HG03064 (cell line): ENCODE measurements around the gene PRPF19.

Source experiments
- ATAC-seq: cut with Tn5 transposase; IDR thresholded peaks from one replicate; pipeline ENCODE4 v1.9.1; 2021; ENCODE audit warnings: low read depth; ENCODE audit not compliant: unreplicated experiment

The PRPF19 gene

DNA sequence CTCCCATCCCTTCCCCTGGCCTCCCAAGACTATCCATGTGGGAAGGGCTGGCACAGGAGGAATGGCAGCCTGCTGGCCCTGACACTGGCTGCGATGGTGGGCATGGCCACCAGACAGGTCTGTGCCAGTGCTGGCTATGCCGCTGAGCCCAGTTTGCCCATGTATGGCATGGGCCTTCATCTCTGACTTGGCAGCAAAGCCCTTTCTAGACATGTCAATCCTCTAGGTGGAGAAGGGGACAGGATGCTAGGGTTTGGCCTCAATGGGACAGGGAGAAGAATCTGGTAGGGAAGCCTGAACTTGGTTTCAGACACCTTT lies 30.3 kb downstream of the PRPF19 start:
- ATAC-seq = no peak

DNA sequence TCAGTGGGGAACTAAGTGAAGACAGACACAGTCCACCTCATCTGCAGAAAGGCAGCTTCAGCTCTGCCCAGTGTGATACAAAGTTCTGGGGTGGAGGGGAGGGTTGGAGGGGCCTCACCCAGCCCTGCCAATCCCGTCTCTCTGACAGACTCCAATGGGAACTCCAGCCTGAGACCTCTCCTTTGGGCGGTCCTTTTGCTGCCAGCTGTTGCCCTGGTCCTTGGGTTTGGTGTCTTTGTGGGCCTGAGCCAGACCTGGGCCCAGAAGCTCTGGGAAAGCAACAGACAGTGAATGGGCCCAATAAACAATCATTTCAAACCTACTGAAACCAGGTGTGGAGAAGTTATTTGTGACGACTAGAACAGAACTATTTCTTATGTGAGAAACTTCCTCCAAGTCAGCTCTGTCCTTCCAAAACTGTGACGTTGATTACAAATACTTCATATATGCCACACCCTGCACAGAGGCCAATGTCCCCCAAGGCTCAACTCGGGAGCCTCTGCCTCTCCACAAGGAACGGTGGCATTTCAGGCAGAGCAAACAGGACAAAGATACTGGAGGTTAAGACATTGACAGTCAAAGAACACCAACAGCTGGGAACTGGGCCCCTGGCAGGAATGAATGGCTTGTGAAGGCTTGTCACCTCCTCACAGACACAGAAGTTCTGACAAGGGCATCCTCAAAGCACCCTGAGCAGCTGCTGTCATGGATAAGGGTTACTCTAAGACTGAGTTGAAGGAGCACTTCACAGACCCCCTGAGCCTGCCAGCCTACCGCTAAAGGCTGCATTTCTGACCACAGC lies 30.8 kb downstream of the PRPF19 start:
- ATAC-seq = no peak

- no peak for ATAC-seq
Measured at GRCh38 chr11:60874421-60875365, 31.7 kb downstream of the PRPF19 start.

DNA sequence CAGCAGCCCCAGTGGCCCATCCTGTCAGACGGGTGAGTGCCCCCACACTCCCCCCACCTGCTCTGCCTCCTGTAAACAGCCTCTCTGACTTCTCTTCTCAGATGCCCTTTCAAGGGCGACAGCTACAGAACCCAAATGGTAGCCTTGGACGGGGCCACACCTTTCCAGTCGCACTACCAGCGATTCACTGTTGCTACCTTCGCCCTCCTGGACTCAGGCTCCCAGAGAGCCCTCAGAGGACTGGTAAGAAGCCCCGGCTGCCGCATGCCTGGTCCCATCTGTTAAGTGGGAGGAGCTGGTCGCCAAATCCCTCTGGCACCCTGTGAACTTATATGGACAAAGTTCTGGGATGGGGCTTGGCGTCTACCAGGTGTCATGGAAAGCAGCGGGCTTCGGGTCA lies 32.9 kb downstream of the PRPF19 start:
- no peak for ATAC-seq

DNA sequence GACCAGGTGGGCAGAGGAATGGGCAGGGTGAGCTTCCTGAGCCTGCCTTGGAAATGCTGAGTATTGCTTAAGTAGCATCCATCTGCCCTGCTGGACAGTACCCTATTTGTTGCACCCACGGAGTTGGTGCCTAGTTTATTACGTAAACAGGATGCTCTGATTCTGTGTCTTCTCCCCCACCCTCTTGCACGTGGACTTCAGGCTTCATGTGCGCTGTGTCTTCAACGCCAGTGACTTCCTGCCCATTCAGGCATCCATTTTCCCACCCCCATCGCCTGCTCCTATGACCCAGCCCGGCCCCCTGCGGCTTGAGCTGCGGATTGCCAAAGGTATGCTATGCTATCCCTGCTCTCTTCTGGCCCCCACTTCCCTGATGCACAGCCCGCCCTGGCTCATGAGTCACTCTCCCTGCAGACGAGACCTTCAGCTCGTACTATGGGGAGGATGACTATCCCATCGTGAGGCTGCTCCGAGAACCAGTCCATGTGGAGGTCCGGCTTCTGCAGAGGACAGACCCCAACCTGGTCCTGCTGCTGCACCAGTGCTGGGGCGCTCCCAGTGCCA lies 33.3 kb downstream of the PRPF19 start:
- ATAC-seq = no peak

DNA sequence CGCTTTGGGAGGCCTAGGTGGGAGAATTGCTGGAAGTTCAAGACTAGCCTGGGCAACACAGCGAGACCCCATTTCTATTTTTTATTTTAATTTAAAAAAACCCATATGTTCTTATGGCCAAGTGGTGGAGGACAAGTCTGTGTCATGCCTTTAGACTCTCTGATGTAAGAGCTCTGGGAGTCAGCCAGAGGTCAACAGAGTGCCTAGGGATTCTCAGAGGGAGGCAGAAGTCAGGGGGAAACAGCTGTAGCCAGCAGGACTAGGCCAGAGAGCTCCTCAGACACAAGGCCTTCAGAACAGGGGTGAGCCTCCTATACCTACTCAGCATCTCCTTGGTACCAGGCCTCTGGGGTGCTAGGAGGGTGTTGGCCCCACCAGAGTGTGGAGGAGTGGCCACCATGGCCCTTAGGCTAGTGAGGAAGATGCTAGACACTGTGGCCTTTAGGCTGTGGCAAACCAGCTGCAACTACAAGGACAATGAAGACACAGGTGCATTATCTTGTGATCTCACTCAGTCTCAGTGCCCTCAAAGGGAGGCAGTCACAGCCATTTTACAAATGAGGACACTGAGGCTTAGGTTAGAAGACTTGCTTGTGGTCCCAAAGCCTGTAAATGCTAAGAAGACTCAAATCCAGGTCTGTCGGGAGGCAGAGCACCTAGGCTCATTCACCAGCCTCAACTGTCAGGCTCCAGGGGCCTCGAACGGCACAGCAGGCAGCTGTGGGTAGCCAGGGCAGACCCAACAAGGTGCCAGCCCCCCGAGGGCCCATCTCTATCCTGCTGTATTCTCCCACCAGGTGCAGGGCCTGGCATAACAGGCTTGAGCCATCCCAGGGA lies 34.0 kb downstream of the PRPF19 start:
- no peak for ATAC-seq

GRCh38 chr11:60871378-60872061 lies 34.9 kb downstream of the PRPF19 start:
- ATAC-seq = no peak

GRCh38 chr11:60870733-60871377 lies 35.5 kb downstream of the PRPF19 start:
- ATAC-seq = no peak

GRCh38 chr11:60870276-60870675 lies 36.1 kb downstream of the PRPF19 start:
- ATAC-seq = no peak

- no peak for ATAC-seq
Measured at GRCh38 chr11:60869451-60869825, 36.9 kb downstream of the PRPF19 start.

DNA sequence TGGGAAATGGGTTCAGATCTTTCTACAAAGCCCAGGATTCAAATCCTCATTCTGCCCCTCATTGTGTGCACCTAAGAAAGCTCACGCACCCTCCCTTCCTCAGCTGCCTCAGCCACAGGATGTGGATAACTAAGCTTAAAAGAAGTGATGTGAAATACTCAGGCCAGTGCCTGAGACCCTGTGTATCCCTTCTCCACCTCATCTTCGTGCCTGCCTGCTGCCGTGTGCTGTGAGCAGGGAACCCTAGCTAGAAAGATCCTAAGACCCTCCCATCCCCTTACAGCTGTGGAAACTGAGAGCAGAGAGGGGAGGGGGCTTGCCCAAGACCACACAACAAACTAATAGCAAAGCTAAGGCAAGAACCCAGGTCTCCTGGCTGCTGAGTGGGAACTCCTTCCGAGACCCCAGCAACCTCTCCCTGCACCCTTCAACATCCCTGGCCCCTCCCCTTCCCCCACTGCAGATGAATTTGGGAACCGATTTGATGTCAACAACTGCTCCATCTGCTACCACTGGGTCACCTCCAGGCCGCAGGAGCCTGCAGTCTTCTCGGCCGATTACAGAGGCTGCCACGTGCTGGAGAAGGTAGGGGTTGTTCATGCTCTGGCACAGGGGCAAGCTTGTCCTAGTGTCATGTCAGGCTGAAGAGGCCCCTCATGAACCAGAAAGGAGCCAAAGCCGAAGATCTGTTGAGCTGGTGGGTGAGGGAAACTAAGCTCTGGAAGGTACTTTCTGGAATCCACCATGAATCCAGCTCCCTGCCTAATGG lies 37.5 kb downstream of the PRPF19 start:
- ATAC-seq = no peak

- ATAC-seq = no peak
Measured at GRCh38 chr11:60867871-60868681, 38.3 kb downstream of the PRPF19 start.

DNA sequence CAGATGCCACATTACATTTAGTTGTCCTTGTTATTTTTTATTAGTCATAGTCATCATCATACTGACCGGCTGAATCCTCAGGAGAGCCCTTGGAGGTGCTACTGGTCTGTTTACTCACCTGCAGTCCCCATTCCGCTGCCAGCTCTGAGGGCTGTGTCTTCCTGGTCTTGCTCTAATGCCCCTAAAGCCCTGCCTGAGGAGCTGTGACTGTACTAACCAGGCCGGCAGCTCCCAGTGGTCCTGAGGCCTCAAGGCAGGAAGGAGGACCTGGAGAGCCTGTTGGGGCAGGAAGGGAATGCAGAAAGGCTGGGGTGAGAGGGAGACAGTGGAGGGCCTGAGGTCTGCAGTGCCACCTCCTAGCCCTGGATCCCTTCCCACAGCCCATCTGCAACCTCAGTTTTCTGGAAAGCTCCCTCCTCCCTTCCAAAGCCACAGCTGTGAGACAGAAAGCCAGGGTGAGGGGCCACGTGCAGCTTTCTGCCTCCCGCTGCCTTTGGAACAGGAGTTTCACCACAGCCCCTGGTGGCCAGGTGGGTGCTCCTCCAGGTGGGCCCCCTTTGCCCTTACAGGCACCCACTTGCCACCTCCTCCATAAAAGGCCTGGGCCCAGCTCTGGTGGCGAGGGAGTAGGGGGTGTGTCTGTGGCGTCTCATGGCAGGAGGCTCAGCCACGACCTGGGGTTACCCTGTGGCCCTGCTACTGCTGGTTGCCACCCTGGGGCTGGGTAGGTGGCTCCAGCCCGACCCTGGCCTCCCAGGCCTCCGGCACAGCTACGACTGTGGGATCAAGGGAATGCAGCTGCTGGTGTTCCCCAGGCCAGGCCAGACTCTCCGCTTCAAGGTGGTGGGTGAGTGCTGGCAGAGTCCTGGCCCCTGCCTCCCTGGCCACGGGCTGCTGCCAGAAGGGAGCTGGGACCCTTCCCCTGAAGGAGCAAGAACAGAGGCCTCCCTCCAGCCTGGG lies 39.2 kb downstream of the PRPF19 start, which contains the start of gene ZP1:
Gene ZP1 (plus strand): TSS at position 632 of the 960 bp plus-strand sequence. CDS start 20 bp downstream, at position 652.
- ATAC-seq = no peak

DNA sequence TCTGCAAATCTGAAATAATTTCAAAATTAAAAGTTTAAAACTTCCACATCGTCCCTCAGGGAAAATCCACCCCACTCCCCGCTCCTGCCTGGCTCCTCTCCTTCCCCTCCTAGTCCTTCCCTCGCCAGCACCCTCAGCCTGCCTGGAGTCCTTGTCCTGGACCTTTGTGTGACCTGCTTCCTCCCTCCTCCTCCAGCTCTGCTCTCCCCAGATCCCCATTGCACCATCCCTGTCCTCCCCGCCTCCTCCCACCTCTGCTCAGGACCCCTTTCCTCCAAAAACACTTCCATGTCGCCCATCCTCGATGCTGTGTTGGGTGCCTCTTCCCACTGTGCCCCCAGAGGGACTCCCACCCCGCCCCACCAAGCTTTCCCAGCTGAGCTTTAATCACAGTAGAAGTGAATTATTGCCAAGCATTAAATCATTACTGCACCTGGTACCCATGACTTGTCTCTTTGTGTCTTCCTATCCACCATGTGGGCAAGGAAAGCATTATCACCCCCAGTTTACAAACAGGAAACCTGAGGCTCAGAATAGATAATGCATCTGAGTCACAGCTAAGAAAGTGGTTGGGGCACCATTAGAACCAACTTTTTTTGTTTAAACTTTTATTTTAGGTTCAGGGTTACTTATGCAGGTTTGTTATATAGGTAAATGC lies 41.4 kb downstream of the PRPF19 start:
- no peak for ATAC-seq

DNA sequence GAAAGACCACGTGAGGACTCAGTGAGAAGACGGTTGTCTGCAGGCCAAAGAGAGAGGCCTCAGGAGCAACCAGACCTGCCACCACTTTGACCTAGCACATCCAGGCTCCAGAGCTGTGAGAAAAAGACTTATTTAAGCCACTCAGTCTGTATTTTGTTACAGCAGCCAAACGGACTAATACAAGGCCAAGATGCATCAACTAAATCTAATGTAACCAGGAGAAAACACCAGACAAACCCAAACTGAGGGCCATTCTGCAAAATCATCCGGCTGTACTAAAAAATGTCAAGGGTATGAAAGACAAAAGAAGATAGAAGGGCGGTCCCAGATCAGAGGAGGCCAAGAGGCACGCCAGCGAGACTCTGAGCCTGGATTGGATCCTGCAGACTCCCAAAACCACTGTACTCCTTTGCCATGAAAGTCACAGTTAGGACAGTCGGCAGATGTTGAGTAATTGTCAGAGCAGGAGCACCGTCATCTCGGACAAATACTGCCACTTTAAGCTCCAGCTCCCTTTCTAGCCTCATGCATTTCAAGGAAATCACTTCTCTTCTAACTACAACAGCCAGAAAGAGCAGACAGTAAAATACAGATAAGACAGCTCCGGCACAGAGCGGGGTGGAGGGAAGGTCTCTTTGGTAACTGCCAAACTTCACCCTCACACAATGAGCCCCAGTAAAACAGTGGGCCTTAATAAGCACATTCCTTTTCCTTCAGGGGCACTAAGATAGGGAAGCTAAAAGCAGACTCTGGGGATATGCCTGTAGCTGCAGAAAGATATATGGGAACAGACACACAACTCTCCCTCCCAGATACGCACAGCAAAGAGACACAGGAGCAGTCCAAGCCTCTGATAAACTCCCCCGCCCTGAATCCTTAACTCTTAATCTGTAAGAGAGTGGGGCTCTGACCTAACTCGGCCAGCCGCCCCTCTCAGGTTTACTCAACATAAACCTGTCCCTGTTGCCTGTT lies 42.5 kb downstream of the PRPF19 start:
- ATAC-seq = no peak
